GM21786 (cell line): Measurements from ENCODE around the gene SAMD8.

Experiments
- ATAC-seq: cut with Tn5 transposase; IDR thresholded peaks from one replicate; pipeline ENCODE4 v1.9.1; 2021; ENCODE audit not compliant: unreplicated experiment

SAMD8 gene

DNA sequence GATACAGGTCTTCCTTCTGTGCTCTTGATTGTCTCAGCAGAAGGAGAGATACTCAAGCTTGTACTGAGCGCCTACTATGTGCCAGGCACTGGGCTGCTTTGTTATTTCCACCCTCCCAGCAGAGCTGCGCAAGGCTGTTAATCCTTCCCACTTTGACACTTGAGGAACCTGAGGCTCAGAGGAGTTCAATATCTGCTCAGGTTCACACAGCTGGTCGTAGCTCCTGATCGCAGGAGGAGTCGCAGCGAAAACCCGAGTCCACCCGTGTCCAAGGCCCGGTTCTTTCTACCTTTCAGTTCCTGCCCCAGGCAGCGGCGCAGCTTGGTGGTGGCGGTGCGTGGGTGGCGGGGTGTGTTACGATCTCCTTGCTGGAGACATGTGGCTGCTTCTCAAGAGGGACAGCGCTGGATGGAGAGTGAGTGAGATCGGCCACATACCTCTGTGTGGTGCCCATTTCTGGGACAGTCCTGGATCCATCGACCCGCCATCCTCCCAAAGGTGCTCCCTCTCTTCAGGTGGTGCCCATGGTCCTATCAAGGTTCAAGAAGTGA, 26.5 kb upstream of the SAMD8 start:
- ATAC-seq, result no peak

DNA sequence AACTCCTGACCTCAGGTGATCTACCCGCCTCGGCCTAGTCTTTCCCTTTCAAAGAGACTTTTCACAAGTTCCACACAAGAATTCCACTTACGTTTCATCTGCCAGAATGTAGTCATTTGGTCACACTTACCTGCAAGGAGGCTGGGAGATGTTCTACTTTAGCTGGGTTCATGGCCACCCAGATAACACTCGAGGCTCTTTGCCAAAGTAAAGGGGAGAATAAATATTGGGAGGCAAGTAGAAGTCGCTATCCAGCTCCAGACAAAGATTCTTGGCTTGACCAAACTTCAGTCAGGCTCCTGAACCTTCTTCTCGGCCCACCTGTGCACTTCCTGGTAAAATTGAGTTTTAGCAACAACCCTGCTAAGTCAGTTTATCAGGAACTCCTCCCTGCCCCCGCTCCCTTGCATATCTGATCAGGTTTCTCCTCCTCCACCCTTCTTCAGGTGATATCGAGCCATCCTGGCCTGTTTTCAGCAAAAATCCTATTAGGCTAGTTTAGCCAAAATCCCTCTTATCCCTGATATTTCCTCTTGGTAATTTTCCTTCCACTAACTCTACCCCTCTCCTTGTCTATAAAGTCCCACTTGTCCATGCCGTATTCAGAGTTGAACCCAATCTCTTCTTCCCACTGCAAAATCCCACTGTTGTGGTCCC, 25.1 kb upstream of the SAMD8 start:
- ATAC-seq, result no peak

DNA sequence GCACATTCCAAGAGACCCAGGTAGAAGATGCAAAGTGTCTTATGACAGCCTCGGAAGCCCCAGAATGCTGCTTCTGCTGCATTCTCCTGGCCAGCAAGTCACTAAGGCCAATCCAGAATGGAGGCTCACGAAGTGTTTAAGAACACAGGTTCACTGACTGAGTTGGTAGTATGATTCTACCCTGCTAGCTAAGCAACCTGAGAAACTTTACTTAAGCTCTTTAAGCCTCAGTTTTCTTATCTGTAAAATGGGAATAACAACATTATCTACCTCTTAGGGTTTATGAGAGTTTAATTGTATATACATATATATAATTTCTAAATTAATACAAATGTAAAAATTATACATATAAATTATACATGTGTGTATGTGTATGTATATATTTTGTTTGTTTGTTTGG, 22.8 kb upstream of the SAMD8 start:
- no peak for ATAC-seq

DNA sequence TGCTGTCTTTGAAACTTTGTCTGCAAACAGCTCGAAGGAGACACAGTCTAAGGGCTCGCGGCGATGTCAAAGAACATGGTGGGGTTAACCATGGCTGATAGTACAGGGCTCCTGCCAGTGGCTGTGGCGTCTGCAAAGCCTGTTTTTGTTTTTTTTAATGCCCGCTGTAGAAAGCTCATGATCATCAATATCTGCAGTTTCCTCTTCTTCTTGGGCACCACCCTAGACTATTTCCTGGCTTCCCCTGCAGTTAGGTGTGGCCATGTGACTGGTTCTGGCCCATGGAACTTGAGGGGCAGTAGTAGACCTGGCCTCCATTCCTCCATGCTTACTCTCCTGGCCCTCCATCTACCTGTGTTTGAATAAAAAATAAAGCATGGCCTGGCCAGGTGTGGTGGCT, 21.8 kb upstream of the SAMD8 start:
- no peak for ATAC-seq

DNA sequence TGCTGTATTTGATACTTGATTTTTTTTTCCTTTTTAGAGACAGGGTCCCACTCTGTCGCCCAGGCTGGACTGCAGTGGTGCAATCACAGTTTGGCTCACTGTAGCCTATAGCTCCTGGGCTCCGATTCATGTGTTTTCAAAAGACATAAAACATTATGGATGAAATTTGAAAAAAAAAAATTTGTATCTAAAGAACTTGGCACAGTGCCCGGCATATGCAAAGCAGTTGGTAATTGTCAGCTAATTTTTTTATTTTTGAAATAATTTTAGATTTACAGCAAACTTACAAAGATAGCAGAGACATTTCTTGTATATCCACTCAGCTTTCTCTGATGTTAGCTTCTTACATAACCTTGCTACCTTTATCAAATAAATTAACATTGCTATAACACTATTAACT, 20.3 kb upstream of the SAMD8 start:
- ATAC-seq, result no peak

DNA sequence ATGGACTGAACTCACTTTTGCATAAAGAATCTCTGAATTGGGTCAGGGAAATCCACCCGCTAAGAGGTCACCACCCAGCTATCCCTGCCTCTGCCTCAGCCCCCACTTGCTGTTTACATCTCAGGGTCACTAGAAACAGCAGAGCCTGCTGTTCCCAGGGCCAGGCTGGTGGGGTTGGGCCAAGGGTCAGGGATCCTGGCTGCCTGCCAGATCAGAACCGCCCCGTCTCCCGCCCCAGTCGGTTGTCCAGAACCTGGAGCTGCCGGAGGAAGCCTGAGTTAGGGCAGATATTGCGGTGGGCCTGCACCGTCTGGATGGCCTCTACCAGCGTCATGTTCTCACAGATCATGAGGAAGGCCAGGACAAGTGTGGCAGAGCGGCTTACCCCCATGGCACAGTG, 17.0 kb upstream of the SAMD8 start:
- no peak for ATAC-seq

DNA sequence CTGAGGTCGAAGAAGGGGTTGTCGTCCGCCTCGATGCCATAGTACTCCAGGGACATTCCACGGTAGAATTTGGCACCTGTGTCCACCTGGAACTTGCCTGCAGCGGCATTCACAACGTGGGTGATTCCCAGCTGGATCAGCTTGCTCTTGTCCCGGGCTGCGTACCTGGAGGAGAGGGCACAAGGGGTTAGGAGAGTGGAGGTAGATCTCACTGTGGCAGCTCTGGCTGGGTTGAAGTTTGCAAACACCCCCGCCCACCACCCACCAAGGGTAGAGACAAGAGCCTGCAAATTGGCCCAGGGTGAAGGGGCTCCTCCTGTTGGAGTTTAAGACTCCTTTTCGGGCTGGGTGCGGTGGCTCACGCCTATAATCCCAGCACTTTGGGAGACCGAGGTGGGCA, 15.8 kb upstream of the SAMD8 start:
- ATAC-seq, result no peak

DNA sequence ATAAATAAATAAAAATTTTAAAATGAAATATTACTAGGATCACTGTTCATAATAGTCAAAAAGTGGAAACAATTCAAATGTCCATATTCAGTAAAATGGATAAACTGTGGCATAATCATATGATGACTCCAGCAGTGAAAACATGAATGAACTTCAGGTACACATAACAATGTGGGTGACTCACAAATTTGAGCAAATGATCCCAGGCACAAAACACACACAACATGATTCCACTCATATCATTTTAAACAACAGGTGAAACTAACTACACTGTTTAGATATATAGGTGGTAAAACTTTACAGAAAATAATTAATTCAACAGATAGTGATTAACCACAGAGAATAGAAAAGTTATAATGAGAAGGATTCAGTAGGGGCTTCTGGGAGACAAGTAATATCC, 14.7 kb upstream of the SAMD8 start:
- no peak for ATAC-seq

DNA sequence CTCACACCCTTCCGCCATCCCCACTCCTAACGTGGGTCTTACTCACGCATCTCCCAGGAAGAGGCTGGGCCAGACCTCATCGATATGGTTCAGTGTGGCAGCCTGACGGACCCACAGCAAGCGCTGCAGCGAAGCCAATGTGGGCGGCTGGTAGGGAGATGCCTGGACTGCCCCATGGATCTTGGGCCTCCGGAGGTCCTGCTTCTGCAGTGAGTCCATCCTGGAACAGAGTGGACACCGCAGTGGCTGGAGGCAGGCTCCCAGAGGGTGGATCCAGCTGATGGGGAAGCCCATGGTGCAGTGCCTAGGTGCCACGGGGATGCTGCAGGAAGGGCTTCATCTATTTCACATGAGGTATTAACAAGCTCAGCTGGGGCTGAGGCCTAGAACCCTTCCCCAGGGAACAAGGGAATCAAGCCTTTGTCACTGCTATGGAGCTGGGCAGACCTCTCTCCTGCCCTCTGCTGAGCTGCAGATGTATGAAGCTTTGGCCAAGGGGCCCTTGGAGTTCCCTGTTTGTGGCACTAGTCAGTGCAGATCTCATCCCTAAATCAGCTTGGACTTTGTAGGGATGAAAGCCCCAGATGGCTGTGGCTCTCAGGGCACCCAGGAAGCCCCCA, 13.7 kb upstream of the SAMD8 start:
- no peak for ATAC-seq

DNA sequence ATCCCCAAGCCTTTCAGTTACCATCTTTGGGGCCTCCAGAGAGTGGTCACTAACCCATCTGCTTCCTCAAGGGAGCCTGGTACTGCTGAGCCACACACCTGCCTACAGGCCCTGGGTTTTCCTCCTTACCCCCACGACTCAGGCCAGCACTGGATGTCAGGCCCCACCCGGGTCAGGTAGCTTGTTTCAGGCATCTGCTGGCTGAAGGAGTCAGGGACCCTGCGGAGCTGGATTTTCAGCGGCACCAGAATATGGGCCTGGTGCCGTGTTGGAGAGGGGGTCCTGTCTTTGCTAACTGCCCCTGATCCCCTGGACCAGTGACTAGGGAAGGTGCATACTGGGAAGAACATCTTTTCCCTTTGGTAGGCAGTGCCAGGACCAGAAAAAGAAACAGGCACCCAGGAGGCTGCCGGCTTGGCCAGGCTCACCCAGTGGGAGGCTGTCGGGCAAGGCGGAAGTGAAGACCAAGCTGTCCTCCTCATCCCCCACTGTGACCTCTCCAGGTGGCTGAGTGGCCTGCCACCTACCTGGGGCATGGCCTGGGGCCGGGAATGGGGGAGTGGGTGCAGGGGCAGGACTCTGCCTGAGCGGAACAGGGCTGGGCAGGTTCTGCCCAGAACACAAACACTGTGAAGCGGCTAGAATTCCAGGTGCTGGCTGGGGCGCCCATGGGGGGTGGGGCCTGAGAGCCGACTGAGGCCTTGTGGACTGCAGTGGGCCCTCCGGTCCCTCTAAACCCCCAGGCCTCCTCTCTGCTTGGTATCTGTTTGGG, 12.4 kb upstream of the SAMD8 start:
- ATAC-seq, result no peak

DNA sequence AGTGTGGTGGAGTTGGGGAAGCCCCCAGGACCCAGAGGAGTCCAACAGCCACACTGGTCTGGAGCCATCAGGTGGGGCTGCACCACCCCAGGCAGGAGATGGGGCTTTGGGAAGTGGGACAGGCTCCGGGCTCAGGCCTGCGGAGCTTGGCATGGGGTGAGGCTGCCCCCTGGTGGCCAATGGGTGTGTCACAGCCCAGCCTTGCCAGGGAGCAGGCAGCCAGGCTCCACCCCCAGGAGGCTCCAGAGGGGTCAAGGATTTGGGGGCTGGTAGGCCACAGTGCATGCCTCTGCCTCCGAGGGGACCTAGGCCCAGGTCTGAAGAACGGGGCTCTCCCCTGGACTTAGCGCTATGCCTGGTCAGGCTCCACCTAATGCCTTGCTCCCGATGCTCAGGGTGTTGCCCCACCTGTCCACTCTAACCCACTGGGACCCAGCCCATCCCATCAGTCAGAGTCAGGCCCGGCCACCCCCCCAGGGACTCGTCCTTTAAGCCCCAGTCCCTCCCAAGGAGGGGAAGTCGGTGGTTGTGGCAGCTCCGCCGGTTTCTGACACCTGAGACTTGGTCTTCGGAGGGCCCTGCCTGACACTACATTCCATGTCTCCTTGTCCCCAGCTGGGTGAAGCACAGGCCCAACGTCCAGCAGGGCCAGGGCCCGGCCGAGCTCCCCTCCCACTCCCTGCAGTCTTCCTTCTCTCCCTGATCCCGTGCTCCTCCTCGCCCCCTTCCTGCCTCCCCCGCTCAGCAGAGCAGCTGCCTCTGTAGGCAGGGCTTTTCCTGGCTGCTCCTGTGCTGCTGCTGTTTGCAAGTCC, 11.3 kb upstream of the SAMD8 start:
- peak; percentile 55 for ATAC-seq

DNA sequence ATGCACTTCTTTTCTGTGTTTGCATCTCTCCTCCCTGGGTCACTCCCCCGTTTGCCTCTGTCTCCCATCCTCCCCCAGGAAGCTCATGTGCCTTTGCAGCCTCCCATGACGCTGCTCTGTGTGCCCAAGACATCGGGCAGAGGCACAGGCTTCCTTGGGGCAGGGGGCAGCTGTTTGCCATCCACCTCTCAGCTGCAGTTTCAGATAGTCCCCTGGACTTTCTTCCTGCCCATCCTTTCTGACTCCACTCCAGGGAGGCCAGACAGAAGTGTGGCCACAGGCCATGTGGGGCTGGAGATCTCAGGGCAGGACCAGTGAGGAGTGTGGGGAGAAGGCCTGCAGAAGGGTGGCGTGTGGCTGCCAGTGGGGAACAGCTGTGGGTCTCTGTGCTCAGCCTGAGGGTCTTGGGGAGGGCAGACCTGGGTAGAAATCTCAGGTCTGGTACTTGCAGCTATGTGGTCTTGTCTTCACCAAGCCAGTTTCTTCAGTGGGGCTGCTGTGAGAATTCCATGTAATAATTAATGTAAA, 10.6 kb upstream of the SAMD8 start:
- ATAC-seq, result no peak

DNA sequence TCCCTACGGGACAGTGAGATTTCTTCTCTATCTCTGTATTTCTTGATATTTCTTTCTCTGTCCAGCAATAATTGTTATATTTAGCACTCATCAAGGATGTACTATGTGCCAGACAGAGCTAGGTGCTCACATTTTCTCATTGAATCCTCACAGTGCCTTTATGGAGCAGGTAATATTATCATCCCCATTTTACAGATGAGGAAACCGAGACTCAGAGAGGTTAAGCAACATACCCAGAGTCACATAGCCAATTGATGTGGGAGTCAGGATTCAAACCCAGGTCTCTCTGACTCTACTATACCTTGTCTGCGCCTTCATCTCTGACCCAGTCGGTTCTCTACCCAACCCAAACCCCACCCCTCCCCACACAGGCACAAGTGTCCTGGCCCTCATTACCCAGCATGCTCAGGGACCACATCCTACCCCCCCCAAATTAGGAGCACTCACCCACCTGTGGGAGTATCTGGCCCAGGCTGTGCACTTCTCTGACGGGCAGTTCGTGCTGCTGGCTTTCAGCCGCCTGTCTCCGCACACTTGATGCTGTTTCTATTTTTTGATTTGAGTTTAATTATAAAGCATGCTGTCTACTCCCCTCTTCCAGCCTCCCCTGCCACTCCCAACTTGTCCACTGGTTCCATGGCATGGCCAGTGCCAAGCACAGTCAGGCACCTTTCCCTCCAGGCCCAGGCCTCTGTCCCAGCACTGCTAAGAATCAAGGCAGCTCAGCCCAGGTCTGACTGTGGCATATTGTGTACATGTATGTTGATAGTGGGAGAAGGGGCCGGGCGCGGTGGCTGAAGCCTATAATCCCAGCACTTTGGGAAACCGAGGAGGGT, 9.8 kb upstream of the SAMD8 start:
- ATAC-seq, result no peak

DNA sequence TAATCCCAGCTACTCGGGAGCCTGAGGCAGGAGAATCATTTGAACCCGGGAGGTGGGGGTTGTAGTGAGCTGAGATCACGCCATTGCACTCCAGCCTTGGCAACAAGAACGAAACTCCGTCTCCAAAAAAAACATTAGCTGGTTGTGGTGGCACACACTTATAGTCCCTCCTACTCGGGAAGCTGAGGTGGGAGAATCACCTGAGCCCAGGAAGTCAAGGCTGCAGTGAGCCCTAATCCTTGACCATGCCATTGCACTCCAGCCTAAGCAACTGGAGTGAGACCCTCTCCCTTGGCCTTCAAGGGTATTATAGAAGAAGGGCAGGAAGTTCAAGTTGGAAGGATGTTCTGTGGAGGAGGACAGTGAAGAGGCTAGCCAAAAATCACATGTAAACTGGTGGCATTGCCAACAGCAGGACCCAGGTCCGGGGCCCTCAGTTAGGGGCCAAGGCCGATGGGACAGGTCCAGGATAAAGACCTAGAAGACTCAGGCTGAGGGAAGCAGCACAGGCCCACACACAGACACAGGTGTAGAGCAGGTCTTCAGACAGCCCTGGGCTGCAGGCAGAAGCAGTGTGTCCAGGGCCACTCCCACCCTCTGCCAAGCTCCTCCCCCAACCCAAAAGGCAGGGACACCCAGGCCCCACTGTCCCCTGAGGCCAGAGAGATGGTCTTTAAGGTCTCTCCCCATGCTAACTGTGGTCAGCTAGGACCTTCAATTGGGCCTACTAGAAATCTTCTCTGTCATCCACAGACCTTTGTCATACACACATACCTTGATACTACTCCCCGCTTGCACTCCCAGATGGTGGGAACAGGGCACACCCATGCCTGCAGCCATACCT, 8.4 kb upstream of the SAMD8 start:
- ATAC-seq, result no peak

DNA sequence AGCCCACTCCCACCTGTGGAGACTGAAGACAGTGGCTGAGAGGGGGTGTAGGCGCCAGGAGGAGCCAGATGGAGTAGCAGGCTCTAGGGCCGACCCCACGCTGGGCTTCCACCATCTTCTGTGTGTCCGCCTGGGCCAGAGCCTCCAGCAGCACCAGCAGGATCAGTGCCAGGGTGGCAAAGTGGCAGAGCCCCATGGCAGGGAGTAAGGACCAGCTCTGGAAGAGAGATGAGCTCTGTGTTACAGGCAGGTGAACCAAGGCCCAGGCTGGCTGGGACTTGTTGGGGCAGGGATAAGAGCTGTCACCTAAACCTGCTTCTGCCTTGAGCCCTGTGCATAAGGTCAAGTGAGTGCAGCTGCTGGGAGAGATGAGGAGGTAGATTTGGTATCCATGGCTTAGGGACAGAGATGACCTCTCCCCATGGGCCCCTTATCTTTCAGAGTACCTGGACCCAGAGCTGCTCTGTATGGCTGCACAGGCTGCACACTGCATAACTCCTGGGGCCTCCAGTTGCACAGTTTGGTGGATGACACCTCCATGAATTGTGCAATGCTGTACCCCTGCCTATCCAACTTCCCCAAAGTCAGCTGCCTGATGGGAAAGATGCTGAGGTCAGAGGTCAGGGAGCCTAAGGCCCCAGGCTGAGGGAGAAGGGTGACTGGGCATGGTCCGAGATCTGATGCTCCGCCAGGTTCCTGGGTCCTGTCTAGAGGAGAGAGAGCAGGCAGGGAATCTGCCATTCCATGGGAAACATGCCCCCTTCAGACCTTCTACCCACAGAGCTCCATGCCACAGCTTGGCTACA, 7.4 kb upstream of the SAMD8 start:
- ATAC-seq, result no peak

DNA sequence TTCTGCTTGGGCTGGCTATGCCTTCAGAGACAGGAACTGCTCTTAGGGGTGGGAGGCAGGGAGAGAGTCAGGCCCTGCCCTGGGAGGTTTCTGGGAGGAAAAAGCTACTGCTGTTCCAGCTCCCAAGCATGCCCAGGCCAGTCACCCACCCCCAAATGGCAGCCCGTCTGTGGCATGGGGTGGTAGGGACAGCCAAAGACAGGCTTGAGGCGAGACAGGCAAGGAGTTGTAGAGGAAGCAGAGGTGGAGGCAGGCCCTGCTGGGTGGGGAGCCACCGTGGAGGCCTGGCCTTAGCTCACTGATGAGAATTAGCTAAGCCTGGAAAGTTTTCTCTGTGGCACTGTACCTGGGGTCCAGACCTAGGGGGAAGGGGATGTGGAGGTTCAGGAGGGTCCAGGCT, 6.6 kb upstream of the SAMD8 start:
- ATAC-seq, result no peak

DNA sequence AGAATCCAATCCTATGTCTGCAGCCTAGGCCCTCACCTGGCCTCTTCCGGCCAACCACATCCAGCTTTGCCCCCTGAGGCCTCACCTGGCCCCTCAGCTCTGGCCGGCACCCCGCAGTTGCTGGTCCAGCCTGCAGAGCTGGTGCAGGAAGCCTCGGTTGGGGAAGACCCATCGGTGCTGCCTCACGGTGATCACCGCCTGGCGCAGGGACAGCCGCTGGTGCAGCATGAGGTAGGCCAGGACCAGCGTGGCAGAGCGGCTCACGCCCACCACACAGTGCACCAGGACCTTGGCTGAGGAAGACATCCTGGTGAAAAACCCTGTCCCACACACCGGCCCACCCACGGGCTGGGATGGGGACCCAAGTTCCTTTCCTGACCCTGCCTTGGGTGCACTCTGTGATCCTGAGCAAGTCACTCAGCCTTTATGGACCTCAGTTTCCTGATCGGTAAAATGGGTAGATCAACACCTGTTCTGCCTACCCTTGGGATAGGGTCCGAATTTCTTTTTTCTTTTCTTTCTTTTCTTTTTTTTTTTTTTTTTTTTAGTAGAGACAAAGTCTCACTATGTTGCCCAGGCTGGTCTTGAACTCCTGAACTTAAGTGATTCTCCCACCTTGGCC, 5.8 kb upstream of the SAMD8 start:
- ATAC-seq, result no peak

DNA sequence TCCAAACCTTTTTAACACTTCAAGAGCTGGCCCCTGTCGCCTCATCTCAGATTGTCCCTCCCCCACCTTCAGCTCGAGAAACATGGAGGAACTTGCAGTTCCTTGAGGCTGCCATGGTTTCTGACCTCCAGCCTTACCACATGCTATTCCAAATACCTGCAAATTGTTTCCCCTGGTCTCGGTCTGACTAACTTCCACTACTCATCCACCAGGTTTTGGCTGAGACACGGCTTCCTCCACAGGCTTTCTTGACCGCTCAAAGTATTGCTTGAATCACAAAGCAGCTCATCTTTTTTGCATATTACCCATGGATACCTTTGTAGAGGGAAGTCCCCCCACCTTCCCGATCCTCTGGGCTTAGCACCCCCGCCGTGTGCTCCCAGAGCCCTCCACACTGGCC, 5.2 kb upstream of the SAMD8 start:
- ATAC-seq, result no peak
